Measurements from ENCODE around the gene VANGL2.
A peak's percentile ranks its signal among the peaks of the same experiment; 100 is the strongest.

VANGL2 gene

GRCh38 chr1:160404094-160404493 is 3.7 kb downstream of the VANGL2 start:
- Mint-ChIP-seq H3K27me3 (peaks cover 40% of the 10 kb centered on the region), H3K4me3 (no peak overlapping the region), H3K9me3 (no peaks in the 10 kb centered on the region), H3K27ac (no peak overlapping the region), H3K36me3 (ENCODE audit: low read depth) (no peaks in the 10 kb centered on the region), H3K4me1 (ENCODE audit: low read depth) (peaks cover 34% of the 10 kb centered on the region)
- intact Hi-C loops (cut with micrococcal nuclease) = no loop called here

GRCh38 chr1:160405331-160405877 is 5.0 kb downstream of the VANGL2 start:
- intact Hi-C loops (cut with micrococcal nuclease) = no loop called here
- Mint-ChIP-seq H3K4me1 (ENCODE audit: low read depth) (peaks cover 34% of the 10 kb centered on the region), H3K4me3 (no peak overlapping the region), H3K9me3 (no peaks in the 10 kb centered on the region), H3K27ac (no peak overlapping the region), H3K36me3 (ENCODE audit: low read depth) (no peaks in the 10 kb centered on the region), H3K27me3 (peaks cover 30% of the 10 kb centered on the region)

DNA sequence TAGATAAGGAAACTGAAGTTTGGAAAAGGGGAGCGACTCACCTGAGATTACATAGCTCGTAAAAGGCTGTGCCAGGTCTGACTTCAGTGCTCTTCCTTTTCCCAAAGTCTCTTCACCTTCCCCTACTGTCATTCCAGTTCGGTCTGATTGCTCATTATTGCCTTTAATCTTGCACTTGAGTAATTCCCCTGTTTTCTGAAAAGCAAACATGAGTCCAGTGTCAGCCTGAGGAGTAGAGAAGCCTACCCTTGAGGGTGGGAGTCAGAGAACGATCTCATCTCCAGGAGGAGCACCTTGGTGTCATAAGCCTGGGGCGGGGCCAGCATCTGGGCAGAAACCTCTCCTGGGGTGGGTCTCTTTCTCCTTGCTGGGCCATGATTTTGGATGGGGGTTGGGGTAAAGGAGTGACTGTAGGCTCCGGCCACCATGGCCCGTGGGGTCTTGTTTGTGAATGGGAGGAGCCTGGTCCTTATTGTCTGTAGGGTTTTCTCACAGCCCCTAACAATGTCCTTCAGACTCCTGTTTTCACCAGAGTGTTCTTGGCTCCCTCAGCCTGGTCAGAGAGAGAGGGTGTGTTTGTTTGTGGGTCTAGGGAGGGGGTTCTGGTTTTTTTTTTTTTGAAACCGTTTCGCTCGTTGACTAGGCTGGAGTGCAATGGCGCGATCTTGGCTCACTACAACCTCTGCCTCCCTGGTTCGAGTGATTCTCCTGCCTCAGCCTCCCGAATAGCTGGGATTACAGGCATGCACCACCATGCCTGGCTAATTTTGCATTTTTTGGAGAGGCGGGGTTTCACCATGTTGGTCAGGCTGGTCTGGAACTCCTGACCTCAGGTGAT is 6.0 kb downstream of the VANGL2 start:
- Mint-ChIP-seq H3K27ac (no peak overlapping the region), H3K27me3 (peaks cover 22% of the 10 kb centered on the region)

GRCh38 chr1:160407839-160408801 is 7.8 kb downstream of the VANGL2 start:
- no peak overlapping the region for H3K27ac Mint-ChIP-seq
- H3K4me3 Mint-ChIP-seq = no peak overlapping the region
- intact Hi-C loops (cut with micrococcal nuclease) = no loop called here
- H3K27me3 Mint-ChIP-seq = peaks cover 13% of the 10 kb centered on the region
- no peaks in the 10 kb centered on the region for H3K36me3 Mint-ChIP-seq (ENCODE audit: low read depth)
- H3K4me1 Mint-ChIP-seq (ENCODE audit: low read depth) = peaks cover 10% of the 10 kb centered on the region
- H3K9me3 Mint-ChIP-seq = no peaks in the 10 kb centered on the region

More for the DNA sequence above, 6.0 kb downstream of the VANGL2 start:
- Mint-ChIP-seq H3K4me1 (ENCODE audit: low read depth) (peaks cover 24% of the 10 kb centered on the region), H3K9me3 (no peaks in the 10 kb centered on the region), H3K36me3 (ENCODE audit: low read depth) (no peaks in the 10 kb centered on the region), H3K4me3 (no peak overlapping the region)
- intact Hi-C loops (cut with micrococcal nuclease) = no loop called here

DNA sequence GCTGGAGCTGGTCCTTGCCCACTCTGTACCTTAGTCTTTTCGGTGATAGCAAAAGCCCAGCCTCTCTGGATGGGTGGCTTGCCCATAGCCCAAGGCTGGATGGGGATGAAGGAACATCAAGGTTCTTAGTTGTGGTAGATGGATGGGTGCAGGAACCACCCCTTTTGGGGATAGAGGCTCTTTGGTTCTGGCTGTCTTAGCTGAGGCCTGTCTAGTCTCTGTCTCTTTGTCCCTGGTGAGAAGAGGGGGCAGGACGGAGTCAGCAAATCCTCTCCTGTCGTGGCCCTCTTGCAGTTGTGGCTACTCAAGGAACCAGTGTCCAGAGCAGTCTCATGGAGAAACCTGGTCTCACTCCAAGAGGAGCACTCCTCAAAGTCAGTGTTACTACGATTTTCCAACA is 8.5 kb downstream of the VANGL2 start:
- H3K9me3 Mint-ChIP-seq = no peaks in the 10 kb centered on the region
- H3K4me3 Mint-ChIP-seq = no peak overlapping the region
- no peak overlapping the region for H3K27ac Mint-ChIP-seq
- intact Hi-C loops (cut with micrococcal nuclease) = no loop called here
- peaks cover 10% of the 10 kb centered on the region for H3K27me3 Mint-ChIP-seq
- peaks cover 2% of the 10 kb centered on the region for H3K4me1 Mint-ChIP-seq (ENCODE audit: low read depth)
- H3K36me3 Mint-ChIP-seq (ENCODE audit: low read depth) = no peaks in the 10 kb centered on the region

- H3K4me1 Mint-ChIP-seq (ENCODE audit: low read depth) = no peaks in the 10 kb centered on the region
- peaks cover 8% of the 10 kb centered on the region for H3K27me3 Mint-ChIP-seq
- intact Hi-C loops (cut with micrococcal nuclease) = no loop called here
- H3K36me3 Mint-ChIP-seq (ENCODE audit: low read depth) = no peaks in the 10 kb centered on the region
- H3K27ac Mint-ChIP-seq = no peak overlapping the region
- no peaks in the 10 kb centered on the region for H3K9me3 Mint-ChIP-seq
- H3K4me3 Mint-ChIP-seq = no peak overlapping the region
These were observed 9.1 kb downstream of the VANGL2 start for GRCh38 chr1:160409486-160409885.

DNA sequence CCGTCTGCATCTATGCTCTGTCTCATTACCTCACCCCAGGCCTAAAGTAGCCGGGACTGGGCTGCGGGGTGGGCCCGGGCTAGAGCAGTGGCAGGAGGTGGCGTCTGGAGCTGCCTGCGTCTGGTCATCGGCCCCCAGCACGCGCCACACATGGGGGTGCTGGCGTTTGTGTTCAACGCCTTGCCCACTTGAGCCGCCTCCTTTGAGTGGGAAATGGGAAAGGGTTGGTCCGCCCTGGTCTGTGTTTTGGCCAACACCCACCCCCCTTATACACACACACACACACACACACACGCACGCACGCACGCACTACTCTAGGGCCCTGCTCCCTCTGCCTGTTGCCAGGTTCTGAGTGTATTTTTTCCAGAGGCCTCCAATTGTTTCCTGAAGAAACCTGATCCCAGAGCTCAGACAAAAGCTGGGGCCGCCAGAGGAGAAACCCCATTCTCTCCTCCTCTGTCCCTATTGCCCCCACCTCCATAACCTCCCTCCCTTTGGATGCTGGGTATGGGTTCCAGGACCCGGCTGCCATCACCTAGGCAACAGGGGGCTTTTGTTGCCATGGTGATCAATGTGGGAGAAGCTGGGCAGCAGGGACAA is 10.1 kb downstream of the VANGL2 start:
- no peaks in the 10 kb centered on the region for H3K4me1 Mint-ChIP-seq (ENCODE audit: low read depth)
- H3K4me3 Mint-ChIP-seq = no peak overlapping the region
- no peak overlapping the region for H3K27ac Mint-ChIP-seq
- peaks cover 6% of the 10 kb centered on the region for H3K27me3 Mint-ChIP-seq
- H3K9me3 Mint-ChIP-seq = no peaks in the 10 kb centered on the region
- H3K36me3 Mint-ChIP-seq (ENCODE audit: low read depth) = no peaks in the 10 kb centered on the region
- intact Hi-C loops (cut with micrococcal nuclease) = no loop called here

DNA sequence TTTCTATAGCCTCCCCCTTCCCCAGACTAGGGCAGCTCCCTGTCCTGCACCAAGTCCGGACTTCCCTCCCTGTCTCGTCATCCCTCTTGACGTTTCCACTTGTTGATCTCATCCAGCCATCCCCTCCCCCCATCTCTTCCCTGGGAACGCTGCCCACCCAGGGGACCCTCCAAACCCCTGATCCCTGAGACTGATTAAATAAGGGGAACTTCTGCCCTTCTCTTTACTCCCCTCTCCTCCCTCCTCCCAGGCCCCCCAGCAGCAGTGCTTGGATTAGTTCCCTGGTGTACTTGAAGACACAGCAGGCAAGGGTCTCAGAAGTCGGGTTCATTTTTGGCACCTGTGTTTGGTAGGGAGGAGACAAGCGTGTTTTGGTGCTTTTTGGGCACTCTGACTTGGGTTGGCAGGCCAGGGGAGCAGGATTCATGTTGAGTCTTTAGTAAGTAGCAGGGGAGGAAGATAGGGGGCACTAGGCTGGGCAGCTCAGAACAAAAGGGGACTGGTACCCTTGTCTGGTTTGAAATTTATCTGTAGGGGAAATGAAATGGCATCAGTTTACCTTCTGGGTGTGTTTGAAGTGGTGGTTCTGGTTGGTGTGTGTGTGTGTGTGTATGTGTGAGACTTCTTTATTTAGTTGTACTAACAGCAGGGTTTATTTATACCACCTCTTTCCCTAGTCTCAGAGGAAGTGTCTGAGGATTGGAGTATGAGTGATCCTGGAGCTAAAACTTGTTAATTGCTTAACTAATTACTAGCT is 11.1 kb downstream of the VANGL2 start:
- intact Hi-C loops (cut with micrococcal nuclease) = no loop called here
- no peaks in the 10 kb centered on the region for H3K9me3 Mint-ChIP-seq
- no peaks in the 10 kb centered on the region for H3K4me1 Mint-ChIP-seq (ENCODE audit: low read depth)
- peaks cover 9% of the 10 kb centered on the region for H3K27me3 Mint-ChIP-seq
- no peak overlapping the region for H3K4me3 Mint-ChIP-seq
- no peaks in the 10 kb centered on the region for H3K36me3 Mint-ChIP-seq (ENCODE audit: low read depth)
- H3K27ac Mint-ChIP-seq = no peak overlapping the region

- peaks cover 9% of the 10 kb centered on the region for H3K27me3 Mint-ChIP-seq
- H3K9me3 Mint-ChIP-seq = no peaks in the 10 kb centered on the region
- H3K4me3 Mint-ChIP-seq = no peak overlapping the region
- intact Hi-C loops (cut with micrococcal nuclease) = no loop called here
- no peaks in the 10 kb centered on the region for H3K36me3 Mint-ChIP-seq (ENCODE audit: low read depth)
- no peak overlapping the region for H3K27ac Mint-ChIP-seq
- H3K4me1 Mint-ChIP-seq (ENCODE audit: low read depth) = no peaks in the 10 kb centered on the region
These were observed 11.6 kb downstream of the VANGL2 start for GRCh38 chr1:160412028-160412362.

GRCh38 chr1:160413716-160414115 is 13.4 kb downstream of the VANGL2 start:
- Mint-ChIP-seq H3K9me3 (no peaks in the 10 kb centered on the region), H3K36me3 (ENCODE audit: low read depth) (no peaks in the 10 kb centered on the region)

GRCh38 chr1:160414881-160415280 is 14.5 kb downstream of the VANGL2 start:
- Mint-ChIP-seq H3K27me3 (peaks cover 15% of the 10 kb centered on the region), H3K27ac (no peak overlapping the region), H3K4me1 (ENCODE audit: low read depth) (no peaks in the 10 kb centered on the region), H3K4me3 (no peak overlapping the region), H3K9me3 (no peaks in the 10 kb centered on the region), H3K36me3 (ENCODE audit: low read depth) (no peaks in the 10 kb centered on the region)
- intact Hi-C loops (cut with micrococcal nuclease) = no loop called here

More at GRCh38 chr1:160413716-160414115, 13.4 kb downstream of the VANGL2 start:
- Mint-ChIP-seq H3K4me3 (no peak overlapping the region), H3K27ac (peak overlapping the region; percentile 2), H3K27me3 (peaks cover 9% of the 10 kb centered on the region), H3K4me1 (ENCODE audit: low read depth) (no peaks in the 10 kb centered on the region)
- intact Hi-C loops (cut with micrococcal nuclease) = no loop called here

- no peak overlapping the region for H3K27ac Mint-ChIP-seq
- intact Hi-C loops (cut with micrococcal nuclease) = no loop called here
- no peaks in the 10 kb centered on the region for H3K36me3 Mint-ChIP-seq (ENCODE audit: low read depth)
- H3K27me3 Mint-ChIP-seq = peaks cover 21% of the 10 kb centered on the region
- H3K9me3 Mint-ChIP-seq = no peaks in the 10 kb centered on the region
- no peaks in the 10 kb centered on the region for H3K4me1 Mint-ChIP-seq (ENCODE audit: low read depth)
- H3K4me3 Mint-ChIP-seq = no peak overlapping the region
These were observed 15.4 kb downstream of the VANGL2 start for GRCh38 chr1:160415696-160416290.

GRCh38 chr1:160416369-160416768 is 16.0 kb downstream of the VANGL2 start:
- Mint-ChIP-seq H3K9me3 (no peaks in the 10 kb centered on the region), H3K4me3 (no peak overlapping the region), H3K36me3 (ENCODE audit: low read depth) (no peaks in the 10 kb centered on the region), H3K27ac (no peak overlapping the region), H3K27me3 (peaks cover 20% of the 10 kb centered on the region), H3K4me1 (ENCODE audit: low read depth) (no peaks in the 10 kb centered on the region)
- intact Hi-C loops (cut with micrococcal nuclease) = no loop called here

All from dendritic cell treated with granulocyte-macrophage colony-stimulating factor and Interleukin-4, amounts not matched to agents 40 ng/mL and 50 ng/mL, for 4 days (primary cell).